Activated CD8-positive, alpha-beta T cell treated with anti-CD3 and anti-CD28 coated beads for 36 hours (primary cell): ENCODE results near the gene HAAO. TPM values are rescaled to one million over a fixed set of nuclear protein-coding genes. Genes with fewer than 3 reads are reported as not detected.

Source experiments
- ATAC-seq: fragments of 200-7000 bp; cut with Tn5 transposase; one replicate; pipeline ENCODE4 v1.10.0; 2021; ENCODE audit warnings: mild to moderate bottlenecking, moderate library complexity
- CTCF ChIA-PET: fragments of 350-600 bp; sonication (Branson Sonifier 250); formaldehyde crosslinking; loops from one replicate; lab custom pipeline; 2021; ENCODE audit warnings: antibody characterized with exemption; lab: Charles Lee
- POLR2A ChIA-PET: fragments of 350-600 bp; sonication (Branson Sonifier 250); formaldehyde crosslinking; loops from one replicate; lab custom pipeline; 2021; ENCODE audit warnings: antibody characterized with exemption; lab: Charles Lee
- DNase-seq: peaks from one replicate; pipeline ENCODE4 v3.0.0-alpha.2; 2020
- H3K27ac Mint-ChIP-seq: one replicate; pipeline ENCODE4 v1.8.0; 2021; ENCODE audit warnings: mild to moderate bottlenecking, mixed read lengths
- H3K27me3 Mint-ChIP-seq: one replicate; pipeline ENCODE4 v1.8.0; 2021; ENCODE audit warnings: mixed read lengths
- H3K36me3 Mint-ChIP-seq: one replicate; pipeline ENCODE4 v1.8.0; 2021; ENCODE audit warnings: low read depth, mixed read lengths
- H3K4me1 Mint-ChIP-seq: one replicate; pipeline ENCODE4 v1.8.0; 2021; ENCODE audit warnings: low read depth, mixed read lengths
- H3K4me3 Mint-ChIP-seq: one replicate; pipeline ENCODE4 v1.8.0; 2021; ENCODE audit warnings: mild to moderate bottlenecking, moderate library complexity, mixed read lengths
- H3K9me3 Mint-ChIP-seq: one replicate; pipeline ENCODE4 v1.8.0; 2021; ENCODE audit warnings: mixed read lengths
- intact Hi-C: fragments of 100-400 bp; cut with micrococcal nuclease; formaldehyde crosslinking; loops from one replicate; pipeline ENCODE4 v1.10.0; 2022
- total RNA-seq, 2 experiments: library from RNA; stranded (reverse); gene quantifications; one replicate each; pipeline ENCODE4 v1.2.3, GENCODE V29; 2021
- TF ChIP-seq, protein P1 (sequence below): fragments of 200-600 bp; IDR thresholded peaks from one replicate; pipeline ENCODE4 v1.8.0; 2022; ENCODE audit warnings: antibody characterized with exemption, mild to moderate bottlenecking

The HAAO gene
- total RNA-seq, 2 experiments from 2014 or later, result 0.63 to 1.0 TPM

DNA sequence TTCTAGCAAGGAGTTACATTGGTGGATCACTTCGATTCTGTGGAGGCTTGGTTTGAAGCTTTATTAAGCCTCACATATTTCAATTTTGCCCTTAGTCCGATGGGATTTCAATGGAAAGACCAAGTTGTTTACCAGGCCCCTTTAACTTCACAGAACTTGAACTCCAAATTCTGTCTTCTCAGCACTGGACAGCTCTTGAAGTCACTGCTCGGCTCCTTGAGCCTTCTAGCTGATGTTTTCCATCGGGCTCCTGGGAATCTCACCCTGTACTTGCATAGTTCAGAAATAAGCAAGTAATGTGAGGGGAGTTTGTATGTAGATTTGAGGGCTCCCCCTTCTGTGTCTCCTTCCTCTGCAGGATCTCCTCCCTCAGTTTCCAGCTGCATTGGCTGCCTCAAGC lies 43.5 kb downstream of the HAAO start:
- Mint-ChIP-seq H3K27me3 (no peaks in the 10 kb centered on the region), H3K27ac (no peak overlapping the region), H3K4me1 (no peaks in the 10 kb centered on the region), H3K4me3 (no peak overlapping the region), H3K36me3 (peaks cover 4% of the 10 kb centered on the region), H3K9me3 (no peaks in the 10 kb centered on the region)
- ATAC-seq (no peak), DNase-seq (no peak)
- intact Hi-C loops, result no loop called here
- TF ChIP-seq, protein P1, sequence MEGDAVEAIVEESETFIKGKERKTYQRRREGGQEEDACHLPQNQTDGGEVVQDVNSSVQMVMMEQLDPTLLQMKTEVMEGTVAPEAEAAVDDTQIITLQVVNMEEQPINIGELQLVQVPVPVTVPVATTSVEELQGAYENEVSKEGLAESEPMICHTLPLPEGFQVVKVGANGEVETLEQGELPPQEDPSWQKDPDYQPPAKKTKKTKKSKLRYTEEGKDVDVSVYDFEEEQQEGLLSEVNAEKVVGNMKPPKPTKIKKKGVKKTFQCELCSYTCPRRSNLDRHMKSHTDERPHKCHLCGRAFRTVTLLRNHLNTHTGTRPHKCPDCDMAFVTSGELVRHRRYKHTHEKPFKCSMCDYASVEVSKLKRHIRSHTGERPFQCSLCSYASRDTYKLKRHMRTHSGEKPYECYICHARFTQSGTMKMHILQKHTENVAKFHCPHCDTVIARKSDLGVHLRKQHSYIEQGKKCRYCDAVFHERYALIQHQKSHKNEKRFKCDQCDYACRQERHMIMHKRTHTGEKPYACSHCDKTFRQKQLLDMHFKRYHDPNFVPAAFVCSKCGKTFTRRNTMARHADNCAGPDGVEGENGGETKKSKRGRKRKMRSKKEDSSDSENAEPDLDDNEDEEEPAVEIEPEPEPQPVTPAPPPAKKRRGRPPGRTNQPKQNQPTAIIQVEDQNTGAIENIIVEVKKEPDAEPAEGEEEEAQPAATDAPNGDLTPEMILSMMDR, result no peak
- POLR2A ChIA-PET, result interaction anchor here (0.6 to 1.2 kb wide), 3 partner anchors 16 to 351 kb away, joined by 3 to 4 read pairs (median 3); no protein-coding TSS in a partner anchor
- CTCF ChIA-PET, result no interaction called here

DNA sequence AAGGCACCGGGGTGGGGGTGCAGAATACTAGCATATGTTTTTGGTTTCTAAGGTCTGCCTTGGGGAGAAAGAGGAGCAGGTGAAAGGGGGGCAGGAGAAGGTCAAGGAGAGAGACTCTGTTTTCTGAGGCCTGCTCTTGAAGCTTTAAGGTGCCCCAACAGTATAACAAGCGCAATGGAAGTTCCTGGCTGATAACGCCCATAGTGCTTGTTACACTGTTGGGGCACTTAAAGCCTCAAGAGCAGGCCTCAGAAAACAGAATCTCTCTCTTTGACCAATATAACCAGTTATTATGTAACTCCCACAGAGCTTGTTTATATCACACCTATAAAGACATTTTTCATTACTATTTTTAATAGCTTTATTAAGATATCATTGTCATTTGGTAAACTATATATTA lies 45.0 kb downstream of the HAAO start:
- Mint-ChIP-seq H3K4me1 (no peaks in the 10 kb centered on the region), H3K27me3 (no peaks in the 10 kb centered on the region), H3K9me3 (no peaks in the 10 kb centered on the region), H3K4me3 (no peak overlapping the region), H3K36me3 (peaks cover 4% of the 10 kb centered on the region), H3K27ac (no peak overlapping the region)
- POLR2A ChIA-PET, result interaction anchor here (1.0 kb wide), 1 partner anchor 22 kb away, joined by 3 read pairs; no protein-coding TSS in a partner anchor
- TF ChIP-seq, protein P1, result no peak
- no peak for ATAC-seq
- intact Hi-C loops, result no loop called here
- no peak for DNase-seq
- CTCF ChIA-PET, result no interaction called here

DNA sequence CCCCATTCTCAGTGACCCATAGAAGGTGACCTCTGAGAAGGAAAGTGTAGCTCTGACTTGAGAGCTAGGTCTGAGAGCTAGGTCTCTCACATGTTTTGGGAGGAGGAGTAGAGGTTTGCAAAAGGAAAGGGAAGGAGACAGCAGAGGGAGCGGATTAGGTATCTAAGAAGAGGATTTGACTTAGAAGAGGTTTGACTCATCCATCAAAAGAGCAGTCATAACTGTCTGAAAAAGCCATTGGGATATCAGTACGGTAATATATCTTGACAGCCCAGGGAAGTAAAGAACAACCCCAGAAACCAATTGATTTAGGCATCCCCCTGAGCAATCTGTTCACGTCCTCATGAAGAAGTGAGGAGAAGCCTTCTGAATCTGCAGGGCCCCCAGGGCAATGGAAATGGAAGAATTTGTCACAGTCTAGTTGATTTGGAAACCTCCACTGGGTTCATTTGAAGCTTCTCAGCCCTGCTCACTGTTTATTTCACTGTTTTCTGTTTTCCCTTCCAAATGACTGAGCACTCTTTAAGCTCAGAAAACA lies 47.8 kb downstream of the HAAO start:
- no peak overlapping the region for H3K4me3 Mint-ChIP-seq
- TF ChIP-seq, protein P1, result no peak
- CTCF ChIA-PET, result interaction anchor here (1.0 to 1.1 kb wide), 2 partner anchors 31 to 45 kb away, joined by 3 read pairs; no protein-coding TSS in a partner anchor
- POLR2A ChIA-PET, result interaction anchor here (0.5 kb wide), 1 partner anchor 1579 kb away, joined by 3 read pairs; no protein-coding TSS in a partner anchor
- H3K4me1 Mint-ChIP-seq, result no peaks in the 10 kb centered on the region
- H3K27ac Mint-ChIP-seq, result no peak overlapping the region
- DNase-seq (no peak), ATAC-seq (no peak)
- intact Hi-C loops, result no loop called here
- no peaks in the 10 kb centered on the region for H3K9me3 Mint-ChIP-seq
- H3K36me3 Mint-ChIP-seq, result peaks cover 9% of the 10 kb centered on the region
- H3K27me3 Mint-ChIP-seq, result no peaks in the 10 kb centered on the region

DNA sequence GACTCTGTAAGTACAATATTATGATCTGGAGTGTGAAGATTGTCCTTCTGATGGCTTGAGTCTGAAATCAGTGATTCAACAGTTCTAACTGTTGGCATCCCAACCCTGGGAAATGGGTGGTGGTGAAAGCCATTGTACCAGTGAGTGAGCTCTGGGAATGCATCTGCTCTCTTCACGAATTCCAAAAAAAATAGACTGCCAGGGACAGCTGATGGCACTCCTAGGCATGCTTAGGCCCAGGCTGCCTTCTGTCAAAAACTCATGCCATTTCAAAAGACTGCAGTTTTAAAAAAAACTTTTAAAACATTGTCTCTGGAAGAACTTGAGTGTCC lies 48.8 kb downstream of the HAAO start:
- DNase-seq (no peak), ATAC-seq (no peak)
- peaks cover 2% of the 10 kb centered on the region for H3K9me3 Mint-ChIP-seq
- no peak overlapping the region for H3K4me3 Mint-ChIP-seq
- H3K27me3 Mint-ChIP-seq, result no peaks in the 10 kb centered on the region
- POLR2A ChIA-PET, result no interaction called here
- H3K4me1 Mint-ChIP-seq, result no peaks in the 10 kb centered on the region
- CTCF ChIA-PET, result no interaction called here
- TF ChIP-seq, protein P1, result no peak
- H3K36me3 Mint-ChIP-seq, result peaks cover 13% of the 10 kb centered on the region
- intact Hi-C loops, result no loop called here
- H3K27ac Mint-ChIP-seq, result no peak overlapping the region

DNA sequence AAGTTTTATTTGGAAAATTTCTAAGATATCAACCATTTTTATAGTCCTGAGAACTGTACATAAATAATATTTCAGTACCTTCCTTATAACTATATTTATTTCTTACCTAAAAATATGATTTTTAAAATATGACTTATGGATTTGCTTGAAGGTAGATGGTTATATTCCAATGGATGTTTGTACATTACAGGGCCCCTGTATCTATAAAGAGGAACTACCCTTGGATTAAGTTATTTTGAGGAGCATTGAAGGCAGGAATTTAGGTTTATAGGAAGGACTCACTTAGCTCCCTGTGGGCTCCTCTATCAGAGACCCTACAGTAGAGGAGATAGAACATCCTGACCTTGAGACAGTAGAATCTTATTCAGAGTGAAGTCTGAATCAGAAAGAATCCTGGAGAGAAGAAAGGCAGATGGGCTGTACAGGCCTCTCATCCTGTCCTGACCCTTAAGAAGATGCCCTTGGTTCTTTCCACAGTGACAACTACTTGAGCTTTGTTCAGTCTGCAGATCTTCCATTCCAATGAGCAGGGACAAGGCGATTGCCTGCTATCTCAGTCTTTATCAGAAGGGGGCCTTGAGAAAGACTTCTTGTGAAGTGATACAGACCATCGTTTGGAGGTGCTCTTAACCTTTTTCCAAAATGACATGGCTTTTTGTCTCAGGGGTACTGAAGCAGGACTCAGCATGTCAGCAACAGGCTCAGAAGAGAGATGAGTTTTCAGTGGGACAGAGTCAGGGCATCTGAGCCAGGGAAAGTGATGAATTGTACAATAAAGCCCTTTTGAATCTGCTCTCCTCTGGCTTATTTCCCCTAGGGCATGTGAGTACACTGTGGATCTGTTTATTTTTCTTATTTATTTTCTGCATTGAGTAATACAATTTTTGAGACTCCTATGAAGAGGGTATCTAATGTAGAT lies 49.4 kb downstream of the HAAO start:
- intact Hi-C loops, result no loop called here
- Mint-ChIP-seq H3K27me3 (no peaks in the 10 kb centered on the region), H3K9me3 (peaks cover 2% of the 10 kb centered on the region), H3K36me3 (peaks cover 14% of the 10 kb centered on the region), H3K4me1 (no peaks in the 10 kb centered on the region), H3K4me3 (no peak overlapping the region), H3K27ac (no peak overlapping the region)
- CTCF ChIA-PET, result interaction anchor here (1.6 to 1.9 kb wide), 2 partner anchors 9 to 16 kb away, joined by 4 to 9 read pairs; no protein-coding TSS in a partner anchor
- DNase-seq (no peak), ATAC-seq (no peak)
- POLR2A ChIA-PET, result interaction anchor here (0.6 to 0.7 kb wide), 2 partner anchors 168 to 198 kb away, joined by 3 to 4 read pairs; no protein-coding TSS in a partner anchor
- TF ChIP-seq, protein P1, result no peak
